Endodermal cell (in vitro differentiated cells): ENCODE data around the gene HJURP. TPM values are rescaled to one million over a fixed set of nuclear protein-coding genes. Genes with fewer than 3 reads are reported as not detected.
A peak's percentile ranks its signal among the peaks of the same experiment; 100 is the strongest.

Source experiments
- DNase-seq: peaks from one replicate; pipeline ENCODE4 v3.0.0-alpha.2; 2017
- H3K27ac ChIP-seq: 2 replicates; pipeline ENCODE4 v1.5.1; 2013; ENCODE audit warnings: mild to moderate bottlenecking, low read depth, low read length, moderate library complexity
- H3K27me3 ChIP-seq: 2 replicates; pipeline ENCODE4 v1.6.1; 2013; ENCODE audit warnings: mild to moderate bottlenecking, low read length, moderate library complexity; ENCODE audit not compliant: insufficient read depth, control insufficient read depth, poor library complexity, severe bottlenecking
- H3K36me3 ChIP-seq: 2 replicates; pipeline ENCODE4 v1.7.0; 2013; ENCODE audit warnings: mild to moderate bottlenecking, low read length, moderate library complexity; ENCODE audit not compliant: control insufficient read depth, insufficient read depth
- H3K4me1 ChIP-seq: one replicate; pipeline ENCODE4 v1.7.0; 2013; ENCODE audit warnings: low read length; ENCODE audit not compliant: control insufficient read depth, insufficient read depth
- H3K4me3 ChIP-seq: 2 replicates; pipeline ENCODE4 v1.5.1; 2013; ENCODE audit warnings: mild to moderate bottlenecking, low read length, moderate library complexity
- H3K9ac ChIP-seq: 2 replicates; pipeline ENCODE4 v1.6.1; 2013; ENCODE audit warnings: mild to moderate bottlenecking, low read length, moderate library complexity; ENCODE audit not compliant: poor library complexity, severe bottlenecking; ENCODE audit errors: extremely low read depth
- H3K9me3 ChIP-seq: 2 replicates; pipeline ENCODE4 v1.6.1; 2013; ENCODE audit warnings: mild to moderate bottlenecking, low read length, moderate library complexity; ENCODE audit not compliant: control insufficient read depth
- H3K27ac Mint-ChIP-seq: 2 replicates; pipeline ENCODE4 v1.8.0; 2020; ENCODE audit warnings: mixed read lengths
- H3K27me3 Mint-ChIP-seq: 2 replicates; pipeline ENCODE4 v1.8.0; 2021; ENCODE audit warnings: mild to moderate bottlenecking, mixed read lengths; ENCODE audit not compliant: insufficient read depth
- H3K36me3 Mint-ChIP-seq: 2 replicates; pipeline ENCODE4 v1.8.0; 2020; ENCODE audit warnings: low read depth, mixed read lengths
- H3K4me1 Mint-ChIP-seq: 2 replicates; pipeline ENCODE4 v1.8.0; 2020; ENCODE audit warnings: mixed read lengths
- H3K4me3 Mint-ChIP-seq: 2 replicates; pipeline ENCODE4 v1.8.0; 2020; ENCODE audit warnings: mild to moderate bottlenecking, moderate library complexity, mixed read lengths
- H3K9me3 Mint-ChIP-seq: 2 replicates; pipeline ENCODE4 v1.8.0; 2020; ENCODE audit warnings: mild to moderate bottlenecking, mixed read lengths
- WGBS, 2 experiments: methylation state at CpG; one replicate each; pipeline versions ENCODE4 v1.1.5 to v1.1.7; 2013; ENCODE audit warnings: missing lambda C conversion rate in 2 of 2, mixed read lengths in 1 of 2; ENCODE audit not compliant: insufficient coverage in 1 of 2, insufficient read length in 1 of 2; 5-methylcytosine and 5-hydroxymethylcytosine counted together
- total RNA-seq, 2 donors: library from RNA; stranded (reverse); fragmentation: NEBNext Ultra II Directional in 1 of 2; extraction: Animal tissue kit (Norgen Biotek cat#: 25700) in 1 of 2; gene quantifications; 2 replicates in 1 of 2; 3 replicates in 1 of 2; pipeline ENCODE4 v1.2.1, GENCODE V29; 2021
- TF ChIP-seq, protein P1 (sequence below): fragments of 200-600 bp; sonication (generic); conservative IDR thresholded peaks from 2 replicates; pipeline ENCODE4 v1.5.0; 2021; ENCODE audit warnings: antibody characterized with exemption, mild to moderate bottlenecking

Gene HJURP
- total RNA-seq, 2 donors from 2014 or later: 39.4 to 78.9 TPM

DNA sequence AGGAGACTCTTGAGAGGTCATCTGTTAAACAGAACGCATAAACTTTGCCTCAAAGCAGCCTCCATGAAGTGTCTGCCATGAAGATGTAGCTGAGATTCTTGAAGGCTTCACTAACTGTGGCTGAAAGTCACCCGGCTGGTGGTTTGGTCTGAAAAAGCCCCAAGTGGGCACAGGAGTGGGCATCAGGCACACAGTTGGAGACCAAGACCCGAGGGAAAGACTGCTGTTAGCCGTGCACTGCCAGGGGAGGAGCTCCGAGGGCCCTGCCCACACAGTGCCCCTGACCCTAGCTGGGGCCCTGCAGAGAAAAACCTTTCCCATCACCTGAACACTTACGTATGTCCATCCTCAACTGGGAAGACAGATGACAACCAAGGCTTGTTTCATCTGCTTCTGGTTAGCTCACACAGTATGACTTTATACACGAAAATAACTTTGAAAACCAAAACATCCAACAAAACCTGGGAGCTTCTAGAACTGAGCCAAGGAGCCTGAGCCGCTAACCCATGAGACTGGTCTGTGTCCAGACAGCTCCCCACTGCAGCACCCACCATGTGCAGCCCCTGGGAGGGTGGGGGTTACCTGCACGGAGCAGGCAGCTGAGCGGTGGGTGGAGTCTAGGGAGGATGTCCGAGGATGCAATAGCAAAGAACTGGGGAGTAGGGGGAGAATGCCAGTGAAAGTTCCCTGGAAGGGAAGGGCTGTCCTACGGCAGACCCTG, 15.4 kb downstream of the HJURP start:
- Mint-ChIP-seq H3K4me3 (no peak overlapping the region), H3K27me3 (no peaks in the 10 kb centered on the region), H3K9me3 (no peaks in the 10 kb centered on the region), H3K36me3 (peaks cover 83% of the 10 kb centered on the region), H3K4me1 (peaks cover 2% of the 10 kb centered on the region), H3K27ac (peak overlapping the region; percentile 59)
- H3K27me3 ChIP-seq: no peaks in the 10 kb centered on the region
- TF ChIP-seq, protein P1, sequence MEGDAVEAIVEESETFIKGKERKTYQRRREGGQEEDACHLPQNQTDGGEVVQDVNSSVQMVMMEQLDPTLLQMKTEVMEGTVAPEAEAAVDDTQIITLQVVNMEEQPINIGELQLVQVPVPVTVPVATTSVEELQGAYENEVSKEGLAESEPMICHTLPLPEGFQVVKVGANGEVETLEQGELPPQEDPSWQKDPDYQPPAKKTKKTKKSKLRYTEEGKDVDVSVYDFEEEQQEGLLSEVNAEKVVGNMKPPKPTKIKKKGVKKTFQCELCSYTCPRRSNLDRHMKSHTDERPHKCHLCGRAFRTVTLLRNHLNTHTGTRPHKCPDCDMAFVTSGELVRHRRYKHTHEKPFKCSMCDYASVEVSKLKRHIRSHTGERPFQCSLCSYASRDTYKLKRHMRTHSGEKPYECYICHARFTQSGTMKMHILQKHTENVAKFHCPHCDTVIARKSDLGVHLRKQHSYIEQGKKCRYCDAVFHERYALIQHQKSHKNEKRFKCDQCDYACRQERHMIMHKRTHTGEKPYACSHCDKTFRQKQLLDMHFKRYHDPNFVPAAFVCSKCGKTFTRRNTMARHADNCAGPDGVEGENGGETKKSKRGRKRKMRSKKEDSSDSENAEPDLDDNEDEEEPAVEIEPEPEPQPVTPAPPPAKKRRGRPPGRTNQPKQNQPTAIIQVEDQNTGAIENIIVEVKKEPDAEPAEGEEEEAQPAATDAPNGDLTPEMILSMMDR: no peak
- WGBS, 2 experiments: 88 to 93% methylated on average over 9 to 12 of the region's 12 CpGs
- no peaks in the 10 kb centered on the region for H3K4me1 ChIP-seq
- H3K27ac ChIP-seq: no peak overlapping the region
- H3K9me3 ChIP-seq: no peaks in the 10 kb centered on the region
- H3K4me3 ChIP-seq: no peak overlapping the region
- DNase-seq: no peak
- no peak overlapping the region for H3K9ac ChIP-seq
- H3K36me3 ChIP-seq: peaks cover 88% of the 10 kb centered on the region

DNA sequence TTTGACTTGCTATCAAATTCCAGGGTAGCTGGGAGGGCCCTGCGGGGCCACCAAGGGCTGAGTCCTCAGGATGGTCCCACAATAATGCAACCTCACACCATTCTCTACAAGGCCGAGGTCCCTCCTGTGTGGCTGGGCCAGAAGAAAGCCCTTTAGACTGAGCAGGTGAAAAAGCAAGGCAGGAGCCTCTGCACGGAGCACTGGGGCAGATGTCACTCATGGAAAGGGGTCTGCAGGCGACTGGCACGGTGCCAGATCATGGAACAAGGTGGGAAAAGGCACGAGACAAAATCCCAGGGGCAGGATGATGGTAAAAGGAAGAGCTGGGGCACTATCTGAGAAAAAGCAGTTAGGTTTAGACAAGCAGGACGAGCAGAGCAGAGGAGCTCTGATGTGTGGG, 16.1 kb downstream of the HJURP start:
- H3K4me3 Mint-ChIP-seq: no peak overlapping the region

DNA sequence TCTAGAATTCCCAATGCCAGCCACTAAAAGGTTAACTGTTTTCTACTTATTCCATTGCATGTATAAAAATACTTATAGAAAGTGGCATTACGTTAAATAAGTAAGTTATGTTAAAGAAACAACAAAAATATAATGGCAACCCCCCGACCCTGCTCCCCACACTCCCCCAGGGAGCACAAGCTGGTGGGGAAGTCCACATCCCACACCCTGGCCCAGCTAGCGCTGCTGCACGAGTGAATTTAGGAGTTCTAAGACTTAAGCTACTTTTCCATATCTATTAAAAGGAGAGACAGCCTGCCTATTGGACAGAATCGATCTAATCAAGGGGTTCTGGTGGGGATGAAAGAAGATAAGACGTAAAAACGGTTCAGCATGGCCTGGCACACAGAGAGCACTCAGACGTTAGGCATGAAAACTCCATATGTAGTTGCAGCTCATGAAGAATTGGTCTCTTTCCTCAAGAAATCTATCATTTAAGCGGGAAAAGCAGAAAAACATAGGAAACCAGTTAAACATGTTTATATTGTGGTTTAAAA, 16.6 kb downstream of the HJURP start:
- H3K27ac Mint-ChIP-seq: no peak overlapping the region
- Histone ChIP-seq H3K4me3 (no peak overlapping the region), H3K27ac (no peak overlapping the region), H3K9me3 (no peaks in the 10 kb centered on the region), H3K36me3 (peaks cover 77% of the 10 kb centered on the region), H3K4me1 (no peaks in the 10 kb centered on the region), H3K27me3 (no peaks in the 10 kb centered on the region), H3K9ac (no peak overlapping the region)
- TF ChIP-seq, protein P1: no peak
- no peak overlapping the region for H3K4me3 Mint-ChIP-seq
- no peak for DNase-seq
- peaks cover 2% of the 10 kb centered on the region for H3K4me1 Mint-ChIP-seq
- 87 to 95% methylated on average over 3 to 8 of the region's 9 CpGs for WGBS, 2 experiments
- no peaks in the 10 kb centered on the region for H3K9me3 Mint-ChIP-seq
- H3K36me3 Mint-ChIP-seq: peaks cover 72% of the 10 kb centered on the region
- no peaks in the 10 kb centered on the region for H3K27me3 Mint-ChIP-seq

More for the DNA sequence above, 16.1 kb downstream of the HJURP start:
- Mint-ChIP-seq H3K9me3 (no peaks in the 10 kb centered on the region), H3K27me3 (no peaks in the 10 kb centered on the region), H3K4me1 (peaks cover 2% of the 10 kb centered on the region), H3K27ac (peak overlapping the region; percentile 42), H3K36me3 (peaks cover 77% of the 10 kb centered on the region)
- Histone ChIP-seq H3K36me3 (peaks cover 82% of the 10 kb centered on the region), H3K4me1 (no peaks in the 10 kb centered on the region), H3K9ac (no peak overlapping the region), H3K27ac (no peak overlapping the region), H3K9me3 (no peaks in the 10 kb centered on the region), H3K4me3 (no peak overlapping the region), H3K27me3 (no peaks in the 10 kb centered on the region)
- DNase-seq: peak; percentile 24
- 84 to 89% methylated on average over 7 of the region's 7 CpGs for WGBS, 2 experiments
- TF ChIP-seq, protein P1: no peak
